IMR-90 (cell line): ENCODE results near the gene RNF148. TPM values are rescaled to one million over a fixed set of nuclear protein-coding genes. Genes with fewer than 3 reads are reported as not detected.

Source experiments
- ATAC-seq: fragments of 200-7000 bp; cut with Tn5 transposase; 2 replicates; pipeline ENCODE4 v1.9.1; 2020; ENCODE audit warnings: low read depth, mild to moderate bottlenecking, moderate library complexity
- BruUV-seq: library from RNA; stranded (reverse); fragments of 400-500 nt; replicated peaks from 2 replicates; lab custom pipeline; 2021; lab: Mats Ljungman, UMichigan
- CTCF ChIA-PET: fragments of 300-600 bp; formaldehyde crosslinking; extraction: SDS; loops from one replicate; lab custom pipeline; 2021; ENCODE audit warnings: antibody characterized with exemption; lab: Yijun Ruan, JAX
- POLR2A ChIA-PET: fragments of 300-600 bp; sonication (Branson Sonifier 250); formaldehyde crosslinking; loops from one replicate; lab custom pipeline; 2022; ENCODE audit warnings: antibody characterized with exemption; ENCODE audit not compliant: unreplicated experiment; lab: Charles Lee
- DNase-seq: peaks from one replicate; pipeline ENCODE4 v3.0.0; 2013
- H2AFZ ChIP-seq: replicated peaks from 2 replicates; pipeline ENCODE3; 2013; ENCODE audit warnings: low read length, mild to moderate bottlenecking; ENCODE audit not compliant: poor library complexity
- H2AK5ac ChIP-seq: 2 replicates; pipeline ENCODE4 v1.6.1; 2013; ENCODE audit warnings: low read depth, low read length, inconsistent platforms
- H2AK9ac ChIP-seq: replicated peaks from 2 replicates; pipeline ENCODE3; 2013; ENCODE audit warnings: mild to moderate bottlenecking, low read depth, low read length, moderate library complexity; ENCODE audit not compliant: poor library complexity
- H2BK120ac ChIP-seq: 2 replicates; pipeline ENCODE4 v1.6.1; 2013; ENCODE audit warnings: low read depth, low read length, inconsistent platforms
- H2BK15ac ChIP-seq: 3 replicates; pipeline ENCODE4 v1.6.1; 2013; ENCODE audit warnings: low read depth, low read length, inconsistent platforms
- H2BK20ac ChIP-seq: 2 replicates; pipeline ENCODE4 v1.6.1; 2013; ENCODE audit warnings: low read depth, mild to moderate bottlenecking, inconsistent platforms, low read length, moderate library complexity
- H2BK5ac ChIP-seq: 2 replicates; pipeline ENCODE4 v1.6.1; 2013; ENCODE audit warnings: mild to moderate bottlenecking, low read depth, low read length, inconsistent platforms; ENCODE audit not compliant: poor library complexity, severe bottlenecking
- H3K14ac ChIP-seq: replicated peaks from 2 replicates; pipeline ENCODE4 v1.6.1; 2013; ENCODE audit warnings: low read depth, low read length, inconsistent platforms
- H3K18ac ChIP-seq: 2 replicates; pipeline ENCODE4 v1.6.1; 2013; ENCODE audit warnings: low read depth, low read length, control low read depth
- H3K23ac ChIP-seq: 2 replicates; pipeline ENCODE4 v1.6.1; 2013; ENCODE audit warnings: low read depth, low read length, inconsistent platforms
- H3K27ac ChIP-seq: 2 replicates; pipeline ENCODE4 v1.5.1; 2013; ENCODE audit warnings: mild to moderate bottlenecking, control low read depth, low read length; ENCODE audit not compliant: insufficient read depth
- H3K27me3 ChIP-seq: 2 replicates; pipeline ENCODE4 v1.6.1; 2013; ENCODE audit warnings: low read length; ENCODE audit not compliant: control insufficient read depth, insufficient read depth
- H3K36me3 ChIP-seq: 2 replicates; pipeline ENCODE4 v1.6.1; 2013; ENCODE audit warnings: low read length, mixed read lengths; ENCODE audit not compliant: control insufficient read depth, insufficient read depth
- H3K4ac ChIP-seq: 2 replicates; pipeline ENCODE4 v1.6.1; 2013; ENCODE audit warnings: low read depth, low read length, inconsistent platforms
- H3K4me1 ChIP-seq: 2 replicates; pipeline ENCODE4 v1.6.1; 2013; ENCODE audit warnings: low read length, mixed read lengths; ENCODE audit not compliant: control insufficient read depth, insufficient read depth
- H3K4me2 ChIP-seq: 2 replicates; pipeline ENCODE4 v1.6.1; 2013; ENCODE audit warnings: low read depth, mild to moderate bottlenecking, control low read depth, low read length, moderate library complexity
- H3K4me3 ChIP-seq: 2 replicates; pipeline ENCODE4 v1.5.1; 2013; ENCODE audit warnings: low read depth, mild to moderate bottlenecking, control low read depth, low read length, moderate library complexity; ENCODE audit not compliant: insufficient read depth
- H3K56ac ChIP-seq: 2 replicates; pipeline ENCODE4 v1.6.1; 2013; ENCODE audit warnings: low read length, inconsistent platforms; ENCODE audit not compliant: insufficient read depth; ENCODE audit errors: extremely low read depth
- H3K79me1 ChIP-seq, 2 experiments: 2 replicates each; pipeline ENCODE4 v1.6.1; 2013; ENCODE audit warnings: low read length in 2 of 2, inconsistent platforms in 1 of 2, low read depth in 1 of 2
- H3K9ac ChIP-seq: 2 replicates; pipeline ENCODE4 v1.6.1; 2013; ENCODE audit warnings: low read depth, low read length, control low read depth
- H3K9me1 ChIP-seq: 2 replicates; pipeline ENCODE4 v1.6.1; 2013; ENCODE audit warnings: low read length, inconsistent platforms; ENCODE audit not compliant: insufficient read depth
- H3K9me3 ChIP-seq: 2 replicates; pipeline ENCODE4 v1.6.1; 2013; ENCODE audit warnings: low read length; ENCODE audit not compliant: control insufficient read depth, insufficient read depth
- H4K20me1 ChIP-seq: 2 replicates; pipeline ENCODE4 v1.6.1; 2013; ENCODE audit warnings: low read length, inconsistent platforms; ENCODE audit not compliant: insufficient read depth
- H4K5ac ChIP-seq: 2 replicates; pipeline ENCODE4 v1.6.1; 2013; ENCODE audit warnings: mild to moderate bottlenecking, low read depth, low read length, control low read depth
- H4K8ac ChIP-seq, 2 experiments: 2 replicates each; pipeline ENCODE4 v1.6.1; 2013; ENCODE audit warnings: low read depth in 2 of 2, low read length in 2 of 2, control low read depth in 1 of 2, inconsistent platforms in 1 of 2
- H4K91ac ChIP-seq: 2 replicates; pipeline ENCODE4 v1.6.1; 2013; ENCODE audit warnings: low read depth, low read length, inconsistent platforms; ENCODE audit not compliant: insufficient read depth
- BHLHE40 ChIP-seq: fragments of 150-350 bp; IDR thresholded peaks from 2 replicates; pipeline ENCODE4 v1.6.1; 2016; ENCODE audit warnings: mild to moderate bottlenecking, low read depth, low read length
- CEBPB ChIP-seq: IDR thresholded peaks from 2 replicates; pipeline ENCODE4 v1.6.1; 2012; ENCODE audit warnings: low read depth, low read length, improper control_type of control experiment
- CTCF ChIP-seq: conservative IDR thresholded peaks from 2 replicates; pipeline ENCODE4 v1.5.1; 2012; ENCODE audit warnings: mild to moderate bottlenecking, low read depth, low read length, improper control_type of control experiment
- FOS ChIP-seq: fragments of 150-350 bp; IDR thresholded peaks from 2 replicates; pipeline ENCODE4 v1.6.1; 2016; ENCODE audit warnings: low read depth, low read length
- MAFK ChIP-seq: IDR thresholded peaks from 2 replicates; pipeline ENCODE4 v1.6.1; 2012; ENCODE audit warnings: low read depth, low read length, improper control_type of control experiment
- RCOR1 ChIP-seq: IDR thresholded peaks from 2 replicates; pipeline ENCODE4 v1.6.1; 2012; ENCODE audit warnings: mild to moderate bottlenecking, low read length, improper control_type of control experiment; ENCODE audit not compliant: insufficient replicate concordance
- USF2 ChIP-seq: fragments of 150-350 bp; IDR thresholded peaks from 2 replicates; pipeline ENCODE4 v1.6.1; 2017; ENCODE audit warnings: mild to moderate bottlenecking, antibody characterized with exemption, low read length, low read depth
- WGBS, 2 experiments: methylation state at CpG; one replicate each; pipeline versions ENCODE4 v1.1.5 to v1.1.7; 2013; ENCODE audit warnings: missing lambda C conversion rate in 2 of 2; ENCODE audit not compliant: insufficient read length in 1 of 2; ENCODE audit errors: extremely low coverage in 2 of 2; 5-methylcytosine and 5-hydroxymethylcytosine counted together
- dilution Hi-C: fragments of 300-500 bp; cut with HindIII; formaldehyde crosslinking; loops from one replicate; pipeline ENCODE4 v1.14.3; 2018; ENCODE audit warnings: low sequenced_read_pairs; ENCODE audit not compliant: unreplicated experiment
- in situ Hi-C: fragments of 300-500 bp; cut with MboI; formaldehyde crosslinking; loops from 3 replicates; pipeline ENCODE4 v1.14.3; 2019; ENCODE audit warnings: low sequenced_read_pairs, inconsistent platforms, mixed read lengths
- intact Hi-C: fragments of 100-400 bp; cut with micrococcal nuclease; formaldehyde crosslinking; loops from 2 replicates; pipeline ENCODE4 v1.10.0; 2022
- polyA plus RNA-seq, 3 experiments: library from polyadenylated mRNA; depleted of rRNA; stranded (reverse); fragments of >200 nt; gene quantifications; 2 replicates each; pipeline ENCODE4 v1.2.3, GENCODE V29; 2012; ENCODE audit warnings: low replicate concordance in 1 of 3
- total RNA-seq: library from RNA; depleted of rRNA; stranded (reverse); fragments of >200 nt; gene quantifications from 2 replicates; pipeline ENCODE4 v1.2.3, GENCODE V29; 2012

The RNF148 gene
- total and polyA plus RNA-seq, 2 of the 4 experiments (the other 2 are of a cell fraction): not detected

- Histone ChIP-seq H3K56ac (no peak overlapping the region), H2AFZ (no peak overlapping the region), H3K79me1 (no peaks in the 10 kb centered on the region), H4K20me1 (no peaks in the 10 kb centered on the region), H3K27ac (no peak overlapping the region), H3K14ac (no peak overlapping the region), H4K91ac (no peak overlapping the region), H3K9me1 (no peaks in the 10 kb centered on the region), H3K23ac (no peak overlapping the region), H3K9me3 (no peaks in the 10 kb centered on the region; the same call in 1 of the 2 replicates), H4K8ac (no peak overlapping the region), H3K4me2 (no peak overlapping the region), H2AK9ac (no peak overlapping the region), H3K4me3 (no peak overlapping the region), H3K4me1 (no peaks in the 10 kb centered on the region), H2AK5ac (no peak overlapping the region), H3K36me3 (no peaks in the 10 kb centered on the region), H2BK120ac (no peak overlapping the region), H3K27me3 (no peaks in the 10 kb centered on the region), H2BK20ac (no peak overlapping the region), H2BK15ac (no peak overlapping the region), H2BK5ac (no peak overlapping the region), H3K4ac (no peak overlapping the region), H4K5ac (no peak overlapping the region), H3K9ac (no peak overlapping the region), H3K18ac (no peak overlapping the region)
- ChIA-PET CTCF (no interaction called here), POLR2A (no interaction called here)
- intact Hi-C loops (no loop called here), in situ Hi-C loops (no loop called here), dilution Hi-C loops (no loop called here)
- no TSS peak for BruUV-seq
- DNase-seq (no peak), ATAC-seq (no peak)
- TF ChIP-seq USF2 (no peak), CEBPB (no peak), MAFK (no peak), BHLHE40 (no peak), RCOR1 (no peak), CTCF (no peak), FOS (no peak)
- no CpG with 5 or more reads among the region's 2 CpGs for WGBS, 2 experiments
Observed at GRCh38 chr7:122746948-122747347, 44.2 kb upstream of the RNF148 start.
